ENCODE data around the gene CDH4.
A peak's percentile ranks its signal among the peaks of the same experiment; 100 is the strongest.

Gene CDH4

GRCh38 chr20:61725145-61725544 lies 473.1 kb downstream of the CDH4 start:
- H3K4me1 ChIP-seq (ENCODE audit: control insufficient read depth in 2 of 2, insufficient read depth in 1 of 2, low read depth in 1 of 2, low read length in 2 of 2) = peaks cover 4 to 21% of the 10 kb centered on the region in 2 donors
- H4K91ac ChIP-seq (ENCODE audit: low read depth, low read length, poor library complexity) = peak overlapping the region; percentile 93
- no CpG with 5 or more reads among the region's 8 CpGs for WGBS, 2 donors (ENCODE audit: extremely low coverage in 2 of 2, insufficient read length in 2 of 2, insufficient replicate concordance in 1 of 2)
- no peaks in the 10 kb centered on the region for H3K79me1 ChIP-seq (ENCODE audit: low read depth, low read length)
- no peak overlapping the region for H3K27ac ChIP-seq (replicated peaks; ENCODE audit: low read length)
- H3K36me3 ChIP-seq (replicated peaks in 1 of 2; ENCODE audit: control insufficient read depth in 2 of 2, insufficient read depth in 2 of 2, low read length in 2 of 2) = peaks cover 0 to 4% of the 10 kb centered on the region in 2 donors
- no peak overlapping the region for H3K9ac ChIP-seq (ENCODE audit: low read depth, low read length, poor library complexity)
- peak overlapping the region; percentile 80 for H3K18ac ChIP-seq (ENCODE audit: low read length)
- H2BK120ac ChIP-seq (ENCODE audit: low read depth, low read length) = no peak overlapping the region
- H4K8ac ChIP-seq (ENCODE audit: low read depth, low read length) = no peak overlapping the region
- no peak overlapping the region for H2AFZ ChIP-seq (ENCODE audit: low read length)
- no peak overlapping the region for H2BK15ac ChIP-seq (ENCODE audit: low read length)
- no peak overlapping the region for H2BK12ac ChIP-seq (ENCODE audit: low read length)
- H3K4me3 ChIP-seq (ENCODE audit: low read length in 2 of 2) = no peak overlapping the region
- H3K23ac ChIP-seq (ENCODE audit: low read depth, low read length, poor library complexity) = no peak overlapping the region
- no peak overlapping the region for H3K4ac ChIP-seq (ENCODE audit: low read length)
- H3K27me3 ChIP-seq (ENCODE audit: control insufficient read depth in 3 of 3, insufficient read depth in 3 of 3, low read depth in 1 of 3, low read length in 3 of 3) = no peaks in the 10 kb centered on the region
- H2BK5ac ChIP-seq (ENCODE audit: low read length) = no peak overlapping the region
- DNase-seq (ENCODE audit: low spot score) = no peak
- no peak overlapping the region for H3K14ac ChIP-seq (ENCODE audit: low read length)
- peaks cover 0 to 6% of the 10 kb centered on the region in 2 donors for H3K9me3 ChIP-seq (replicated peaks in 1 of 2; ENCODE audit: control insufficient read depth in 2 of 2, insufficient read depth in 1 of 2, low read depth in 1 of 2, low read length in 2 of 2)
- H3K4me2 ChIP-seq (ENCODE audit: insufficient read depth, low read length, poor library complexity, severe bottlenecking) = no peak overlapping the region
- peak overlapping the region; percentile 12 for H2AK5ac ChIP-seq (ENCODE audit: low read depth, low read length)

DNA sequence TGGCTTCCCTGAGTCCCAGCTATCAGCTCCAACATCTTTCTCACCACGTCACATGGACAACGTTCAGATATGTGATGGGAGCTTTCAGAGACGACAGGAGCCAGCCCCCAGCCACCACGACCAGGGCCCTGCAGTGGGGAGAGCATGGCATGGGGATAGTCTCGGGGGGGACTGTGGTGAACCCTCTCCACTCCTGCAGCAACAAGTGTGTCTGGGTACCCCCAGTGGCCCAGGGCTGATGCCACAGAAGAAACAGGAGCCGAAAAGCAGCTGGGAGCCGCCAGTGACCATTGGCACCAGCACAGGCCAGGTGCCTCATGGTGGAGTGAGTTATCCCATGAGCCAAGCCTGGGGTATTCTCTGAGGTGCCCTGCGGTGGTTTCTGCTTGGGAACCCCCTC lies 473.9 kb downstream of the CDH4 start:
- no peak overlapping the region for H4K8ac ChIP-seq (ENCODE audit: low read depth, low read length)
- H3K36me3 ChIP-seq (replicated peaks in 1 of 2; ENCODE audit: control insufficient read depth in 2 of 2, insufficient read depth in 2 of 2, low read length in 2 of 2) = peaks cover 0 to 4% of the 10 kb centered on the region in 2 donors
- peaks cover 4 to 15% of the 10 kb centered on the region in 2 donors for H3K4me1 ChIP-seq (ENCODE audit: control insufficient read depth in 2 of 2, insufficient read depth in 1 of 2, low read depth in 1 of 2, low read length in 2 of 2)
- H2AK5ac ChIP-seq (ENCODE audit: low read depth, low read length) = no peak overlapping the region
- H2BK12ac ChIP-seq (ENCODE audit: low read length) = no peak overlapping the region
- no peaks in the 10 kb centered on the region for H3K27me3 ChIP-seq (ENCODE audit: control insufficient read depth in 3 of 3, insufficient read depth in 3 of 3, low read depth in 1 of 3, low read length in 3 of 3)
- no peak overlapping the region for H3K4me2 ChIP-seq (ENCODE audit: insufficient read depth, low read length, poor library complexity, severe bottlenecking)
- no peak overlapping the region for H3K4ac ChIP-seq (ENCODE audit: low read length)
- peaks cover 0 to 6% of the 10 kb centered on the region in 2 donors for H3K9me3 ChIP-seq (replicated peaks in 1 of 2; ENCODE audit: control insufficient read depth in 2 of 2, insufficient read depth in 1 of 2, low read depth in 1 of 2, low read length in 2 of 2)
- no peak overlapping the region for H3K27ac ChIP-seq (replicated peaks; ENCODE audit: low read length)
- H4K91ac ChIP-seq (ENCODE audit: low read depth, low read length, poor library complexity) = no peak overlapping the region
- WGBS, 2 donors (ENCODE audit: extremely low coverage in 2 of 2, insufficient read length in 2 of 2, insufficient replicate concordance in 1 of 2) = no CpG with 5 or more reads among the region's 8 CpGs
- no peak overlapping the region for H2AFZ ChIP-seq (ENCODE audit: low read length)
- H2BK120ac ChIP-seq (ENCODE audit: low read depth, low read length) = no peak overlapping the region
- H2BK5ac ChIP-seq (ENCODE audit: low read length) = no peak overlapping the region
- no peak for DNase-seq (ENCODE audit: low spot score)
- no peak overlapping the region for H3K4me3 ChIP-seq (ENCODE audit: low read length in 2 of 2)
- no peak overlapping the region for H3K14ac ChIP-seq (ENCODE audit: low read length)
- H2BK15ac ChIP-seq (ENCODE audit: low read length) = no peak overlapping the region
- H3K23ac ChIP-seq (ENCODE audit: low read depth, low read length, poor library complexity) = no peak overlapping the region
- no peak overlapping the region for H3K18ac ChIP-seq (ENCODE audit: low read length)
- no peak overlapping the region for H3K9ac ChIP-seq (ENCODE audit: low read depth, low read length, poor library complexity)
- no peaks in the 10 kb centered on the region for H3K79me1 ChIP-seq (ENCODE audit: low read depth, low read length)

GRCh38 chr20:61726979-61727378 lies 474.9 kb downstream of the CDH4 start:
- Histone ChIP-seq H4K91ac (ENCODE audit: low read depth, low read length, poor library complexity) (no peak overlapping the region), H3K9ac (ENCODE audit: low read depth, low read length, poor library complexity) (no peak overlapping the region), H3K4me3 (ENCODE audit: low read length in 2 of 2) (no peak overlapping the region), H2BK15ac (ENCODE audit: low read length) (no peak overlapping the region), H2BK120ac (ENCODE audit: low read depth, low read length) (no peak overlapping the region), H3K36me3 (replicated peaks in 1 of 2; ENCODE audit: control insufficient read depth in 2 of 2, insufficient read depth in 2 of 2, low read length in 2 of 2) (peaks cover 0 to 4% of the 10 kb centered on the region in 2 donors), H3K27ac (replicated peaks; ENCODE audit: low read length) (no peak overlapping the region), H3K27me3 (ENCODE audit: control insufficient read depth in 3 of 3, insufficient read depth in 3 of 3, low read depth in 1 of 3, low read length in 3 of 3) (no peaks in the 10 kb centered on the region), H3K14ac (ENCODE audit: low read length) (no peak overlapping the region), H2BK5ac (ENCODE audit: low read length) (no peak overlapping the region), H2AK5ac (ENCODE audit: low read depth, low read length) (no peak overlapping the region), H3K23ac (ENCODE audit: low read depth, low read length, poor library complexity) (peak overlapping the region; percentile 1), H3K9me3 (replicated peaks in 1 of 2; ENCODE audit: control insufficient read depth in 2 of 2, insufficient read depth in 1 of 2, low read depth in 1 of 2, low read length in 2 of 2) (peaks cover 0 to 6% of the 10 kb centered on the region in 2 donors), H3K79me1 (ENCODE audit: low read depth, low read length) (no peaks in the 10 kb centered on the region), H2AFZ (ENCODE audit: low read length) (no peak overlapping the region), H3K18ac (ENCODE audit: low read length) (no peak overlapping the region), H4K8ac (ENCODE audit: low read depth, low read length) (no peak overlapping the region), H2BK12ac (ENCODE audit: low read length) (no peak overlapping the region), H3K4me2 (ENCODE audit: insufficient read depth, low read length, poor library complexity, severe bottlenecking) (no peak overlapping the region), H3K4ac (ENCODE audit: low read length) (no peak overlapping the region), H3K4me1 (ENCODE audit: control insufficient read depth in 2 of 2, insufficient read depth in 1 of 2, low read depth in 1 of 2, low read length in 2 of 2) (peaks cover 4 to 15% of the 10 kb centered on the region in 2 donors)
- DNase-seq (ENCODE audit: low spot score) = no peak
- WGBS, 2 donors (ENCODE audit: extremely low coverage in 2 of 2, insufficient read length in 2 of 2, insufficient replicate concordance in 1 of 2) = no CpG with 5 or more reads among the region's 5 CpGs

DNA sequence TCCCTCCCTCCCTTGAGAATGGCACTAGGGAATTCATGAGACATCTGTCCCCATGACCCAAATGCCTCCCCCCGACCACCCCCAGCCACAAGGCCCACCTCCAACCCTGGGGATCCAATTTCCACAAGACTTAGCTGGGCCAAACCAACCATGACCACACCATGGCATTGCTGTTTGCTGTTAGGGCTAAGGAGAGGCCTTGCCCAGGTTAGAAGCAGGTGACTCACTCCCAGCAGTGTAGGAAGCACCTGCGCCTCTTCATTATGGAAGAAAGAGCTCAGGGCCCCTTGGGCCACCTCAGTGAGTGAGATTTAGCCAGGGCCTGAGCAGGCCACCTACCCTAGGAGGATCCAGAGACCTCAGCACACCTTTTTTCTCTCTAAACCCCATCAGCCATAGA lies 475.7 kb downstream of the CDH4 start:
- Histone ChIP-seq H4K8ac (ENCODE audit: low read depth, low read length) (no peak overlapping the region), H3K79me1 (ENCODE audit: low read depth, low read length) (no peaks in the 10 kb centered on the region), H3K27ac (replicated peaks; ENCODE audit: low read length) (no peak overlapping the region), H2AFZ (ENCODE audit: low read length) (no peak overlapping the region), H3K9ac (ENCODE audit: low read depth, low read length, poor library complexity) (no peak overlapping the region), H3K23ac (ENCODE audit: low read depth, low read length, poor library complexity) (no peak overlapping the region), H2BK120ac (ENCODE audit: low read depth, low read length) (no peak overlapping the region), H3K4ac (ENCODE audit: low read length) (no peak overlapping the region), H3K27me3 (ENCODE audit: control insufficient read depth in 3 of 3, insufficient read depth in 3 of 3, low read depth in 1 of 3, low read length in 3 of 3) (no peaks in the 10 kb centered on the region), H2BK5ac (ENCODE audit: low read length) (no peak overlapping the region), H3K18ac (ENCODE audit: low read length) (no peak overlapping the region), H3K4me2 (ENCODE audit: insufficient read depth, low read length, poor library complexity, severe bottlenecking) (no peak overlapping the region), H3K4me1 (ENCODE audit: control insufficient read depth in 2 of 2, insufficient read depth in 1 of 2, low read depth in 1 of 2, low read length in 2 of 2) (peaks cover 4 to 15% of the 10 kb centered on the region in 2 donors), H2AK5ac (ENCODE audit: low read depth, low read length) (no peak overlapping the region), H4K91ac (ENCODE audit: low read depth, low read length, poor library complexity) (no peak overlapping the region), H3K36me3 (replicated peaks in 1 of 2; ENCODE audit: control insufficient read depth in 2 of 2, insufficient read depth in 2 of 2, low read length in 2 of 2) (peaks cover 0 to 4% of the 10 kb centered on the region in 2 donors), H3K14ac (ENCODE audit: low read length) (no peak overlapping the region), H3K4me3 (ENCODE audit: low read length in 2 of 2) (no peak overlapping the region), H2BK12ac (ENCODE audit: low read length) (no peak overlapping the region), H2BK15ac (ENCODE audit: low read length) (no peak overlapping the region), H3K9me3 (replicated peaks in 1 of 2; ENCODE audit: control insufficient read depth in 2 of 2, insufficient read depth in 1 of 2, low read depth in 1 of 2, low read length in 2 of 2) (peaks cover 0 to 6% of the 10 kb centered on the region in 2 donors)
- DNase-seq (ENCODE audit: low spot score) = no peak
- WGBS, 2 donors (ENCODE audit: extremely low coverage in 2 of 2, insufficient read length in 2 of 2, insufficient replicate concordance in 1 of 2) = no CpG with 5 or more reads among the region's 2 CpGs
